ENCODE measurements around the gene PHRF1. TPM values are rescaled to one million over a fixed set of nuclear protein-coding genes. Genes with fewer than 3 reads are reported as not detected.

The PHRF1 gene
- polyA plus RNA-seq, 1 of the 3 experiments (the other 2 are of a cell fraction): 22.7 TPM

DNA sequence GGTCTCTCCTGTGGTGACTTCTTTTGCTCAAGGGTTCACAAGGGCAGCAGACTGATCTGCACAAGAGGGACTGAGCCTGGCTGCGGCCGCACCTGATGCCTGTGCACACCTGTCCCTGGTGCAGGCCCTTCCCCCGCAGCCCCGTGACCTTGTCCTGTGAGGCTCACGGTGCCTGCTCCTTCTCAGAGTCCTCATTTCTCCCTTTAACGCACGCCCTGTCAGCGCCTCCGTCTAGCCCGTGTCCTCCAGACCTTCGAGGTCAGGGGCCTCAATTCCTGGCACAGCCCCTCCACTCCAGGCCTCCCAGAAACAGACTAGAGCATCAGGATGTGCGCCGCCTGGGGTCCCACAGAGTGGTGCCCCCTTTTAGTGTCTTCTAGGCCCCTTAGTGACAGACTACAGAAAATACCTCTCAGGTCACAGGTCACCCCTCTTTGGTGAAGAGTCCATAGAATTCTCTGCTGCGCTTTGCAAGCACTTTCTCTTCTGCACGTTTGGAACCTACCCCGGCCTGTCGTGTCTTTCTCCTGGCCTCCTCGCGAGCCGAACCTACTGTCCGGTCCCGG, 59.8 kb downstream of the PHRF1 start:
- Histone ChIP-seq H3K9ac (no peak overlapping the region), H3K4me2 (no peak overlapping the region), H3K4me1 (ENCODE audit: control insufficient read depth in 1 of 2, insufficient read depth in 2 of 2, low read depth in 1 of 2, low read length in 1 of 2) (peaks cover 0 to 12% of the 10 kb centered on the region in 2 experiments; a peak in 1 of 4 replicates), H3K79me2 (ENCODE audit: insufficient read depth) (no peaks in the 10 kb centered on the region; the same call in 1 of the 2 replicates), H3K27me3 (ENCODE audit: insufficient read depth) (no peaks in the 10 kb centered on the region), H3K27ac (ENCODE audit: low read depth in 2 of 2, low read length in 1 of 2) (no peak overlapping the region), H3K36me3 (replicated peaks in 1 of 2; ENCODE audit: control insufficient read depth in 1 of 2, insufficient read depth in 2 of 2, low read length in 1 of 2) (no peaks in the 10 kb centered on the region), H3K4me3 (ENCODE audit: low read depth in 2 of 2, low read length in 1 of 2) (no peak overlapping the region), H3F3A (replicated peaks; ENCODE audit: insufficient read depth) (peaks cover 9% of the 10 kb centered on the region), H3K9me3 (no peaks in the 10 kb centered on the region), H4K20me1 (ENCODE audit: insufficient read depth) (peaks cover 7% of the 10 kb centered on the region; the same call in 1 of the 2 replicates), H3K9me2 (no peaks in the 10 kb centered on the region), H2AFZ (ENCODE audit: low read depth) (no peak overlapping the region)
- POLR2A ChIA-PET: no interaction called here
- TF ChIP-seq, protein P1, sequence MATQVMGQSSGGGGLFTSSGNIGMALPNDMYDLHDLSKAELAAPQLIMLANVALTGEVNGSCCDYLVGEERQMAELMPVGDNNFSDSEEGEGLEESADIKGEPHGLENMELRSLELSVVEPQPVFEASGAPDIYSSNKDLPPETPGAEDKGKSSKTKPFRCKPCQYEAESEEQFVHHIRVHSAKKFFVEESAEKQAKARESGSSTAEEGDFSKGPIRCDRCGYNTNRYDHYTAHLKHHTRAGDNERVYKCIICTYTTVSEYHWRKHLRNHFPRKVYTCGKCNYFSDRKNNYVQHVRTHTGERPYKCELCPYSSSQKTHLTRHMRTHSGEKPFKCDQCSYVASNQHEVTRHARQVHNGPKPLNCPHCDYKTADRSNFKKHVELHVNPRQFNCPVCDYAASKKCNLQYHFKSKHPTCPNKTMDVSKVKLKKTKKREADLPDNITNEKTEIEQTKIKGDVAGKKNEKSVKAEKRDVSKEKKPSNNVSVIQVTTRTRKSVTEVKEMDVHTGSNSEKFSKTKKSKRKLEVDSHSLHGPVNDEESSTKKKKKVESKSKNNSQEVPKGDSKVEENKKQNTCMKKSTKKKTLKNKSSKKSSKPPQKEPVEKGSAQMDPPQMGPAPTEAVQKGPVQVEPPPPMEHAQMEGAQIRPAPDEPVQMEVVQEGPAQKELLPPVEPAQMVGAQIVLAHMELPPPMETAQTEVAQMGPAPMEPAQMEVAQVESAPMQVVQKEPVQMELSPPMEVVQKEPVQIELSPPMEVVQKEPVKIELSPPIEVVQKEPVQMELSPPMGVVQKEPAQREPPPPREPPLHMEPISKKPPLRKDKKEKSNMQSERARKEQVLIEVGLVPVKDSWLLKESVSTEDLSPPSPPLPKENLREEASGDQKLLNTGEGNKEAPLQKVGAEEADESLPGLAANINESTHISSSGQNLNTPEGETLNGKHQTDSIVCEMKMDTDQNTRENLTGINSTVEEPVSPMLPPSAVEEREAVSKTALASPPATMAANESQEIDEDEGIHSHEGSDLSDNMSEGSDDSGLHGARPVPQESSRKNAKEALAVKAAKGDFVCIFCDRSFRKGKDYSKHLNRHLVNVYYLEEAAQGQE (IDR thresholded peaks at IDR 0.05; ENCODE audit: low read depth, low read length): no peak
- TF ChIP-seq, protein P2, sequence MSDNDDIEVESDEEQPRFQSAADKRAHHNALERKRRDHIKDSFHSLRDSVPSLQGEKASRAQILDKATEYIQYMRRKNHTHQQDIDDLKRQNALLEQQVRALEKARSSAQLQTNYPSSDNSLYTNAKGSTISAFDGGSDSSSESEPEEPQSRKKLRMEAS (IDR thresholded peaks at IDR 0.05; ENCODE audit: low read depth): no peak
- TF ChIP-seq, protein P3, sequence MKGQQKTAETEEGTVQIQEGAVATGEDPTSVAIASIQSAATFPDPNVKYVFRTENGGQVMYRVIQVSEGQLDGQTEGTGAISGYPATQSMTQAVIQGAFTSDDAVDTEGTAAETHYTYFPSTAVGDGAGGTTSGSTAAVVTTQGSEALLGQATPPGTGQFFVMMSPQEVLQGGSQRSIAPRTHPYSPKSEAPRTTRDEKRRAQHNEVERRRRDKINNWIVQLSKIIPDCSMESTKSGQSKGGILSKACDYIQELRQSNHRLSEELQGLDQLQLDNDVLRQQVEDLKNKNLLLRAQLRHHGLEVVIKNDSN (IDR thresholded peaks at IDR 0.05; ENCODE audit: borderline replicate concordance, low read depth): no peak
- TF ChIP-seq TCF12 (IDR thresholded peaks at IDR 0.05) (no peak), TAF1 (IDR thresholded peaks at IDR 0.05; ENCODE audit: borderline replicate concordance, low read depth, low read length) (no peak), FOXM1 (IDR thresholded peaks at IDR 0.05; ENCODE audit: low read depth) (no peak), TEAD4 (IDR thresholded peaks at IDR 0.05; ENCODE audit: borderline replicate concordance, insufficient read depth) (no peak), FOSL2 (IDR thresholded peaks at IDR 0.05; ENCODE audit: borderline replicate concordance, low read depth) (no peak), EP300 (IDR thresholded peaks at IDR 0.05; ENCODE audit: borderline replicate concordance in 1 of 2, low read depth in 1 of 2, low read length in 1 of 2) (no peak), JUND (IDR thresholded peaks at IDR 0.05) (no peak), RFX5 (IDR thresholded peaks at IDR 0.05; ENCODE audit: low read length) (no peak), MEF2A (IDR thresholded peaks at IDR 0.05; ENCODE audit: borderline replicate concordance, low read depth) (no peak), POLR2AphosphoS5 (IDR thresholded peaks at IDR 0.05; ENCODE audit: low read depth, low read length) (no peak)
- CTCF ChIA-PET: interaction anchor here (1.1 kb wide), 1 partner anchor 9 kb away, joined by 3 read pairs; the partner anchor contains the start of gene SCT
- DNase-seq: peak; percentile 15
- 93% methylated on average over 22 of the region's 22 CpGs for WGBS (ENCODE audit: low lambda C conversion rate)
